GM18507 (cell line): ENCODE measurements around the gene CPNE2.
"Not testable (repeated sequence)": the region's sequence is repeated elsewhere in the genome, so short reads cannot be mapped to it uniquely, and the experiment has no call there.

ENCODE experiments used
- DNase-seq: peaks from one replicate; pipeline ENCODE4 v3.0.0; 2011; ENCODE audit warnings: low read depth; ENCODE audit not compliant: insufficient read length; ENCODE audit errors: extremely low spot score
- FAIRE-seq: peaks from 2 replicates; lab custom pipeline; 2011; peaks lifted over from hg19 to GRCh38; lab: Jason Lieb, UNC

CPNE2 gene

DNA sequence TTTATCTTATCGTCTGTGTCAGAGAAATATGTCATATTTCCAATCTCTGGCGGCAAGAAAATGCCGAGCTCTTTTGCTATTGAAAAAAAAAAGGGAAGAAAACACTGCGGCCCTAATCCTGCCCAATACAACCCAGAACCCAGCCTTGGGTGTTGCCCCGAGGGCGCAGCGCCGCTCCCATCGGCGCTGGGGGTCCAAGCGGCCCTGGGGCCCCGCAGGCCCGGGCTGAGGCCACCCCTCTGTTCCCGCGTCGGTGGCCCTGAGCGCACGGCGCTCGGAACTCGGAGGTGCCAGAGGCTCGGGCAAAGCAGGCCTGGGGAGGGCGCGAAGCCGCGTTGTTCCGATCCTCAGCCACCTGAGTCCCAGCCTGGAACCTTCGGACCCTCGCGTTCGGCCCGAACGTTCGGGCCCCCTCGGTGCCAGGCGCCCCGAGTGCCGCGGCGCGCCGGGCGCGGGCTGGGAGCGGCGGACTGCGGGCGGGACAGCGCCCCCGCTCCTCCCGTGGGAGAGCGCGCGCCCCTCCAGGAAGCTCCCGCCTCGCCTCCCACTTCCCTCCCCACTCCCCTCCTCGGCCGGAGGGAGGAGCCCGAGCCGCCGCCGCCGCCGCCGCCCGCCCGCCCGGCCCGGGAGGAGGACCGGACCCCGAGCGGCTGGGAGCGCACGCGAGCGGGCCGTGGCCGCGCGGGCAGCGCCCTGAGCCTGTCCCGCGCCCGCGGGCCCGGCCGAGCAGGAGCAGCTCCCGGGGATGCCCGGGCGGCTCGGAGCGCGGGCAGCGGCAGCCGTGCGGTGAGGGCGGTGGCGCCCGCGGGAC, at the start of gene CPNE2:
Gene CPNE2, plus strand, starts transcription at position 609 of the 811 bp plus-strand sequence. CDS start 18,160 bp downstream, outside the sequence.
- DNase-seq (no peak), FAIRE-seq (no peak)

GRCh38 chr16:57043248-57043647, 49.1 kb upstream of the CPNE2 start:
- FAIRE-seq (no peak), DNase-seq (no peak)

DNA sequence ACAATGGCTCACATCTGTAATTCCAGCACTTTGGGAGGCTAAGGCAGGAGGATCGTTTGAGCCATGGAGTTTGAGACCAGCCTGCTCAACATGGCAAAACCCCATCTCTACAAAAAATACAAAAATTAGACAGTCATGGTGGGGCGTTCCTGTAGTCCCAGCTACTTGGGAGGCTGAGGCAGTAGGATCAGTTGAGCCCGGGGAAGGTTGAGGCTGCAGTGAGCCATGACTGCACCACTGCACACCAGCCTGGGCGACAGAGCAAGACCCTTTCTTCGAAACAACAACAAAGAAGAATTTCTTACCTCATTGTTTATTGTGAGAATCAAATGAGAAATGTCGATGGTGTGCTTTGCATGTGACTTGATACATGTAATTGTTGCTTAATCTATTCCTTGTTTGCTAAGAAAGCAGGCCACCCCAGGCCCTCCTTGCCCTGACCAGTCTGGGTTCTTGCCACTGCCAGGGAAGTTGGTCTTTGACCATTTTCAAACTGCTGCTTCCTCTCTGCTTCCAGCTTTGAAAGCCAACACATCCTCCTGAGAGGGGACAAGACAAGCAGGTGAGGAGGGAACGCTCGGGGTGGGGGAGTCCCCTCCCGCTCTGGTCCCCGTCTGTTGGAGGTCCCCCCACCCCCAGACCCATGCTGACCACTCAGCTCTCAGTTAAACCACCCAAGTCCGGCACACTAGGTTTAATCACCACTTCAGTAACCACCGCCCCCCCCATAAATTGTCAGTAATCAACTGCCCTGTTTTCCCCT, 47.3 kb upstream of the CPNE2 start:
- FAIRE-seq (no peak), DNase-seq (no peak)

- no peak for DNase-seq
- peak; percentile 95 for FAIRE-seq
Observed at GRCh38 chr16:57045694-57046381, 46.5 kb upstream of the CPNE2 start.

GRCh38 chr16:57048095-57048494, 44.3 kb upstream of the CPNE2 start:
- peak; percentile 45 for FAIRE-seq

DNA sequence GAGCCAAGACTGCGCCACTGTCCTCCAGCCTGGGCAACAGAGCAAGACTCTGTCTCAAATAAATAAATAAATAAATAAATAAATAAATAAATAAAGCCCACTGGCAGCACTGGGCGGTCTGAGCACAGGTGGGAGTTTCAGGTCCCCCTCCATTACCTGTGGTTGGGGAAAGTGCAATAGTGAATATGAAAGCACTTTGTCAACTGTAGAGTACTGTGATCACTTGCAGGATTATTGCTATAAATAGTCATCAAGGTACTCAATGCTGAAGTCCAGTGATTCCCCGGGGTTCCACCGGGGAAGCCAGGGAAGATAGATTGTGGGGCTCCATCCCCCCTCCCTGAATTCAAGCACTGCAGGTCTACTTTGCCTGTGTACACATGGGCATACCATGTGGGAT, 42.7 kb upstream of the CPNE2 start:
- DNase-seq (no peak), FAIRE-seq (peak; percentile 65)

More at GRCh38 chr16:57048095-57048494, 44.3 kb upstream of the CPNE2 start:
- no peak for DNase-seq

DNA sequence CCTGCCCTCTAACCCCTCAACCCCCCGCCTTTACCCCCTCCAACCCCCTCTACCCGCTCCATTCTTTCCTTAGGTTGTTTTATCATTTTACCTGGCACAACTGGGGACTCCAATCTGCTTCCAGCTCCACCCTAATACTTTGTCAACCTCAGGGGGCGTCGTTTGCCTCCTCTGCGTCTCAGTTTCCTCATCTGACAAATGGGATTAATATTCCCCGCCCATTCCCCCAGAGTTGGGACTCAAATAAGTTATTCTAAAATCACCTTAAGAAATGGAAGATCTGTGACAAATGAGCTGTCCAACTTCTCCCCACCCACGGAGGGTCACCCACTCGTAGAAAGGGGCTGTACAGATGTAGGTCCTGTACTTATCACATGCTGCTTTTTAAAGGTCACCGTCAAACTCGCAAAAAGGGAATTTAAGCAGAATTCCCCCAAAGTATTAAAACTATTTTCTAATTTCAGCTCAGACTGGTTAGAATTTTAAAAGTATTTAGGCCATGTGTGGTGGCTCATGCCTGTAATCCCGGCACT, 40.6 kb upstream of the CPNE2 start:
- FAIRE-seq (no peak), DNase-seq (no peak)

DNA sequence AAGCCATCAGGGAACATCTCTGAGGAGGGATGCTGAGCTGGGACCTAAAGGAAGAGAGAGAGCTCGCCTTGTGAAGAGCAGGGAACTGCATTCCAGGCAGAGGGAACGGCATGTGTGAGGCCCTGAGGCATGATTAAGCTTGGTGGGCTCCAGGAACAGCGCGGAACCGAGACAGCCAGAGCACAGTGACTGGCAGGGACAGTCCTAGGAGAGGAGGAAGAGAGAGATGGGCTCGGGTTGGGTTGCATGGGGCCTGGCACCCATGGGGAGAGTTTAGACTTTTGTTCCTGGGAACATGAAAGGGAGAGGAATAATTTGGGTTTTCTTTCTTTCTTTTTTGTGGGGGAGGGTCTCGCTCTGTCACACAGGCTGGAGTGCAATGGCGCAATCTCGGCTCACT, 39.2 kb upstream of the CPNE2 start:
- DNase-seq (no peak), FAIRE-seq (no peak)

DNA sequence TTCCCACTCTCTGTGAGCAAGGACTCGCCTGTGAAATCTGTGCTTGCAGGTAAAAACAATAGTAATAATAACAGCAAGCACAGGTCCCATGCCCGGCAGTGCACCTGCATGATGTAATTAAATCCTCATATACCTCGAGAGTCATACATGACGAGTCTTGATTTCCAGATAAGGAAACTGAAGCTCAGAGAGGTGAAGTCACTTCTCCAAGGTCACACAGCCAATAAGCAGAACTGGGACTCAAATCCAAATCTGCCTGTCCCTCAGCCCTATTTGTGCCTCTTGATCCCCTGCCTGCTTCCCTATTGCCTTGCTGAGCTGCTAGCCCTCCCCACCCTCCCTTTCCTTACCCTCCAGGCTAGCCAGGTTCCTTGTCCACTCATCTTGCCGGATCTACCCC, 38.0 kb upstream of the CPNE2 start:
- DNase-seq (no peak), FAIRE-seq (no peak)

GRCh38 chr16:57054771-57055170, 37.6 kb upstream of the CPNE2 start:
- DNase-seq, result no peak
- FAIRE-seq, result no peak

DNA sequence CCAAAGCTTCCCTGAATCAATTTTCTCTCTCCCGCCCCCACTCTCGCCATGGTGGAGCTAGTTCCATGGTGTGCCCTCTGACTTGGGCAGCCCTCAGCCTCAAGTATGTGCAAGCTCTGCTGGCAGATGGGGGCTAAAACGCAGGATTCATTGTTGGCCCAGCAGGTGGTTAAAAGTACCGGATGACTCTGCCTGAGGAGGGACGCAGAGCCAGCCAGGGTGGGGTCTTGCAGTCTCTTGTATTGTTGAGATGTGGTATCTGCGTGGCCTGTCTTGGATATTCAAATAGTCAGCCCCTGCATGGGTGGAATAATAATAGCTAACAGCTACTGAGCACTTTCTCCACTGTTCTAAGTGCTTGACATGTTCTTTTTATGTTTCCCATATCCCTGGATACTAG, 36.7 kb upstream of the CPNE2 start:
- no peak for DNase-seq
- no peak for FAIRE-seq

DNA sequence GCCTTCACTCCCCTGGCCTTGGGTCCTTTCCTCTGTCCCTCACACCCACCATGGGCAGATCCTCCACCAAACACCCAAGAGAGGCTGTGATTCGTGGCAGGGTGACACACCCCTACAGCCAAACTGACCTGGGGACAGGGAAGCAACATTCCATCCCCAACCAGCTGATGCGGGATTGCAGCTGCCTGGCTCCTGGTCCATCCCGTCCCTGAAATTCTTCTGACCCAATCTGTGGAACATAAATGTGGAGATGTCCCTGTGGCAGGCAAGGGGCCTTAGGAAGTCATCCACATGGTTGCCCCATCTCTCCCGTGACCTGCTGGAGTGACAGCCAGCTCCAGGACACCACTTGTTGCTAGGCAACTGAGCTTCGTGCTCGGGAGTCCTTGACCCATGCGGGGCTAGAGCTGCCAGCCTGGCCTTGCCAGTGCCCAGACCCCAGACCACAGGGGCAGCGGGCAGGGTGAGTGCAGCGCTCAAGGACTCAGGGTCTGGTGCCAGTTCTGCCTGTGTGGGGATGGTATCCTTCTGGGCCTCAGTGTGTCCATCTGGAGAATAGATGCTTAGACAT, 34.0 kb upstream of the CPNE2 start:
- FAIRE-seq, result no peak
- DNase-seq, result no peak

GRCh38 chr16:57060323-57061083, 31.9 kb upstream of the CPNE2 start:
- DNase-seq (no peak), FAIRE-seq (no peak)

DNA sequence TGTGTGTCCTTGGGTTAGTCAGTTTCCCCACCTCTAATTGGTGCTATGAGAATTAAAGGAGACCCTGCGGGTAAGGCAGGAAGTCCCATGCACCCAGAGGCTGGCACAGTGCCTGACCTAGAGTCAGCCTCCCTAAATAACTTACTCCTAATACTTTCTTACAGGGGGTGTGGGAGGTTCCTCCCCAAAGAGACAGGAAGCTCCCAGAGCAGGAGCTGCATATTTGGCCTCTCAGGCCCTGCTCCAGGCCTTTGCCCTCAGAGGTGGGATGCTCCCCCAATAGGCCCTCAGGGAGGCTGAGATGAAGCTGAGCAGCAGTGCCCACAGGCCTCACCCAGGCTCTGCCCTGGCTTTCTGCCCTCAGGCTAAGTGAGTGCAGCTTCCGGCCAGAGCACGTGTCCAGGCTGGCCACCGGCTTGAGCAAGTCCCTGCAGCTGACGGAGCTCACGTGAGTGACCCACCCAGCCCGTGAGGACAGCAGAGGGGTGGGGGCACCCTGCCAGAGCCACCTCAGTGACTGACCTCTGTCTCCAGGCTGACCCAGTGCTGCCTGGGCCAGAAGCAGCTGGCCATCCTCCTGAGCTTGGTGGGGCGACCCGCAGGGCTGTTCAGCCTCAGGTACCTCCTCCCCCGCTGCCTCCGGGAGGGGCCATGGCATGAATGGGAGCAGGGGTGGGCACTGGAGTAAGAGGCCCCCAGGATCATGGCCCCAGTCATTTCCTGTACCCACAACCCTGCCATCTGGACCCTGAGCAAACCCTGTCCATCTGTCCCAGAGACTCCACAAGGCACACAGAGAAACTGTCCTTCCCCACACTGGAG, 31.1 kb upstream of the CPNE2 start:
- no peak for DNase-seq
- FAIRE-seq, result no peak

GRCh38 chr16:57062329-57062728, 30.1 kb upstream of the CPNE2 start:
- FAIRE-seq, result no peak
- DNase-seq, result no peak

- not testable (repeated sequence) for DNase-seq, FAIRE-seq
Observed at GRCh38 chr16:57063189-57063588, 29.2 kb upstream of the CPNE2 start.

DNA sequence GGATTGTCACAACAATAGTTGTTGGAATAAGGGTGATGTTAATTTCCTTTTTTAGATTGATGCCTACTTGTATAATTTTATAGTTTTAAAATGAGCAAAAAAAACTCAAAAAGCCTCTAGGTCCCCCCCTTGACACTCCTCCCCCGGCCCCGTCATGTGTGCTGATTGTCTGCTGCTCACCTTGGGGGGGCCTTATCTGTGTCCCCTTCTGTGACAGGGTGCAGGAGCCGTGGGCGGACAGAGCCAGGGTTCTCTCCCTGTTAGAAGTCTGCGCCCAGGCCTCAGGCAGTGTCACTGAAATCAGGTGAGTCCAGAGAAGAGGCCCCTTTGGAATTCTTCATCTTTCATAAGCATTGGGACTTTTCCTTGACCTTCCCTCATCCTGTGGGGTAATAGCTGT, 27.4 kb upstream of the CPNE2 start:
- FAIRE-seq (no peak), DNase-seq (no peak)

- DNase-seq, result no peak
- FAIRE-seq, result peak; percentile 70
Observed at GRCh38 chr16:57066625-57067024, 25.8 kb upstream of the CPNE2 start.
